A549 treated with dexamethasone at 1 μM for 4 hours (cell line): ENCODE results near the gene SOCS3. TPM values are rescaled to one million over a fixed set of nuclear protein-coding genes. Genes with fewer than 3 reads are reported as not detected.

Experiments used
- total RNA-seq: library from RNA; stranded (reverse); fragments of 200-300 nt; extraction: Qiagen RNA extraction; gene quantifications from 5 replicates; pipeline ENCODE4 v1.2.3, GENCODE V29; 2022

SOCS3 gene, protein sequence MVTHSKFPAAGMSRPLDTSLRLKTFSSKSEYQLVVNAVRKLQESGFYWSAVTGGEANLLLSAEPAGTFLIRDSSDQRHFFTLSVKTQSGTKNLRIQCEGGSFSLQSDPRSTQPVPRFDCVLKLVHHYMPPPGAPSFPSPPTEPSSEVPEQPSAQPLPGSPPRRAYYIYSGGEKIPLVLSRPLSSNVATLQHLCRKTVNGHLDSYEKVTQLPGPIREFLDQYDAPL
- 24.9 to 33.0 TPM (median 30.6 TPM) in 5 replicates for total RNA-seq

GRCh38 chr17:78359997-78360370, at the start of gene SOCS3:
Gene SOCS3, minus strand, starts transcription at chr17:78360077. Its CDS starts 982 bp downstream, at chr17:78359095.

DNA sequence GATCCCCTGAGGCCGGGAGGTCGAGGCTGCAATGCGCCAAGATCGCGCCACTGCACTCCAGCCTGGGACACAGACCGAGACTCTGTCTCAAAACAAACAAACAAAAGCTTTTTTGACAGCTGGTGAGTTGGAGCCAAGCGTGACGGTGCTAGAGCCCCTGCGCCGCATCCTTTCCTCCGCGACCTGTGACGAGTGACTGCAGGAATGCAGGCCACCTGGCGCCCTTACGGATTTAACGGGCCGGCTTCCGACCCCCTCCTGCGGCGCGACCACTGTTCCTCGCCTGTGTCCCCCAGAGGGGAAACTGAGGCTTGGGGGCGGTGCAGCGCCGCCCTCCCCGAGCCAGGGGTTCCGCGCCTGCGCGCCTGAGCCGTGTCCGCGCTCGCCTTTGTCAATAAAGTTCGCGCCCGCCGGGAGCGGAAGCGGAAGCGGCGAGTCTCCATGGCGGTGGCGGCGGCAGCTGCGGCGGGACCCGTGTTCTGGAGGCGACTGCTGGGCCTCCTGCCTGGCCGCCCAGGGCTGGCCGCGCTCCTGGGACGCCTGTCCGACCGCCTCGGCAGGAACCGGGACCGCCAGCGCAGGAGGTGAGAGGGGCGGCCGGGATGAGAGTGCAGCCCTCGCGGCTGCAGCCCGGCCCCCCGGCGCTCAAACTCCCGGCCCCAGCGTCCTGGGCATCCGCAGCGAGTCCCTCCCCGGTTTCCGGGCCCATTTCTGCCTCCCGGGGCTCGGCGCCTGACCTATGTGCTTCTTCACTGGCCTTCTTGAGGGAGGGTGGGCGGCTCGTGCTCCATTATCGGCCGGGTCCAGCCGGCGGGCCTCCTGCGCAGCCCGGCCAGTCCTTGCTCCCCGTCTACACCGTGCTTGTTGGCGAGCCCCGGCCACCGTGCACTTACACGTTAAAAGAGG, 18.6 kb upstream of the SOCS3 start, which contains the start of gene PGS1:
PGS1 (plus strand) TSS at position 425 of the 906 bp plus-strand sequence; CDS start at position 442, 17 bp downstream.

Other genes starting within 250 kb of the SOCS3 start
- gene TMC6, start 231.3 kb downstream of the SOCS3 start, total RNA-seq: 6.9 to 11.5 TPM (median 10.3 TPM) in 5 replicates
- 0.14 to 0.45 TPM (median 0.18 TPM) in 5 replicates for gene TMC8, start 229.3 kb downstream of the SOCS3 start, total RNA-seq
- not detected in 5 replicates for gene C17orf99, start 213.7 kb downstream of the SOCS3 start, total RNA-seq
- gene SYNGR2, start 191.5 kb downstream of the SOCS3 start, total RNA-seq: 114 to 204 TPM (median 178 TPM) in 5 replicates
- gene TK1, start 173.0 kb downstream of the SOCS3 start, total RNA-seq: 193 to 278 TPM (median 209 TPM) in 5 replicates
- 37.6 to 51.2 TPM (median 41.4 TPM) in 5 replicates for gene AFMID, start 172.7 kb downstream of the SOCS3 start, total RNA-seq
- 94.4 to 106 TPM (median 104 TPM) in 5 replicates for gene BIRC5, start 145.8 kb downstream of the SOCS3 start, total RNA-seq
- gene TMEM235, start 128.4 kb downstream of the SOCS3 start, total RNA-seq: not detected in 5 replicates
- 18.0 to 24.0 TPM (median 22.9 TPM) in 5 replicates for gene PGS1, start 18.6 kb upstream of the SOCS3 start, total RNA-seq
- 0.91 to 1.2 TPM (median 1.0 TPM) in 5 replicates for gene DNAH17, start 217.3 kb upstream of the SOCS3 start, total RNA-seq